RPMI7951 (cell line): ENCODE results near the gene TBC1D8. TPM values are rescaled to one million over a fixed set of nuclear protein-coding genes. Genes with fewer than 3 reads are reported as not detected.

Experiments
- DNase-seq: peaks from one replicate; pipeline ENCODE4 v3.0.0-alpha.2; 2012; ENCODE audit warnings: low read depth
- total RNA-seq: library from RNA; depleted of rRNA; stranded (reverse); fragments of >200 nt; shearing (Covaris generic); gene quantifications from 2 replicates; pipeline ENCODE4 v1.2.3, GENCODE V29; 2014

The TBC1D8 gene
- total RNA-seq, 1 experiment from 2014 or later = 14.5 TPM

DNA sequence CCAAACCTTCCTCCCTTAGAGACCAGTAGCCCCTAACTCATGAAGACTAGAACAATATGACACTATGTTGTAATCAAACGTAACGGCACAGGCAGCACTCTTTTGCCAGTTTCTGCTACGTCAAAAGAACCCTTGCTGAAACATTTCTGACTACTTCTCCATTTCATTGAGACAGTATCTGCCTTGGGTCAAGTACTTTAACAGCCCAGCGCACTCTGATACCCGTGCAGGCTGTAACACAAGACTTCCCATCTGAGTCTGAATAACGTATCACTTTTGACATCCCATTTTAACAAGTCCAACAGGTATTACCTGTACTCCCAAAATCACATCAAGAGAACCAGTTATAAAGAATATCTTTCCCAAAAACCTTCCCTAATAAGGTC is 38.4 kb downstream of the TBC1D8 start:
- no peak for DNase-seq

DNA sequence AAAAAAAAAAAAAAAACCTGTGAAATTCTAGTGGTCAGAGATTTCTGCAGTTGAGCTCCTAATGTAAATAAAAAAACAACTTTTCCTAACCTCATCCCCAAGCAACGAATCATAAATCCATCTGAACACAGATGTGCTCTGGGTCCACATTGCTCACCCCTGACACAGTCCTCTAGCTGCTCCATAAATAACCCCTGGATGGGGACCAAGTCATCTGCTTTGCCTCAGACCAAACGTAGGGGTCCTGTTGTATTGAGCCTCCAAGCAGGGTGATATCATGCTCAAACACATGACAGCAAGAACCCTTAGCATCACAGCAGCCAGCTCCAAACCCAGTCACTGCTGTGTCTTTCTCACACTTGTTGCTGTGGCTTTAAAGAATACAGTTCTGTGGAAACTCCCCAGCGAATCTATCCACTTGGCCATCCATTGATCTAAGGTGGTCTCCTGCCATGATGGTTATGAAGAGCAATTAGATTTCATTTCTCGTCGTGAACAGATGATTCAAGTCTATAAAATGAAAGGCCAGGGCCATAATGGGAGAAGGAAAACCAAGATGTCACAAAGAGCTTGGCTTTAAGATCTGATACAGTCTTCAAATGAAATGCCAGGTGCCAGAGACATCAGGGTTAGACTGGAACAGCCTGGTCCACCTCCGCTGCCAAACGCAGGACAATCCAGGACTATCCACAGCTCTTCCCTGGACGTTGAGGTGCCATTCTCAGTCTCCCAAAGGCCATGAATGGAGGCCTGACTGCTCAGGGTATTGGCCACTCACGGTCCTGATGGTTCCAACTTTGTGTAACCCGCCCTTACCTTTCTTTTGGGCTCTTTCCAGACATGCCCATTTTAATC is 39.0 kb downstream of the TBC1D8 start:
- DNase-seq = peak; percentile 93

DNA sequence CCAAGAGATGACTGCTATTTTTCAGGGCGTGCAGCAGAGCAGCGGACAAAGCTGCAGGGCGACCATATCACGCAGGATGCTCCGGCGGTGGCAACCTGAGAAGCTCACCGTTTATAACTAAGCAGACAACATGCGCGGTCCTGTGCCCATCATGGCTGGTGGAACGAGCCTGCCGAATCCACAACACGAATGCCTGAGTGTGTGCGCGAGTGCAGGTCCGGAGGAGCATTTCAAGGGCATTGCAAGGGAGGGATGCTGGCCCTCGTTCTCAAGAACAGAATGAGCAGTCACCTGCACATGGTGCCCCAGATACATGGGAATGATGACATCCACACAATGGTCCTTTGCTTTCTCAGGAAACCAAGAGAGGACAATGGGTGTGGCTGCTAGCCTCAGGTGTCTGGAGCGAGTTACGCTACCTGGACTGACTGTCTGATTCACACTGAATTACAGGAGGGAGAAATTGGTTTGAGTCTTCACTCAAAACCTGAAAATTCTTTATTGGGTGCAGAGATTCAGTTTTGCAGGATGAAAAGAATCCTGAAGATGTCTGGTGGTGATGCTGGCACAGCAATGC is 39.8 kb downstream of the TBC1D8 start:
- no peak for DNase-seq

DNA sequence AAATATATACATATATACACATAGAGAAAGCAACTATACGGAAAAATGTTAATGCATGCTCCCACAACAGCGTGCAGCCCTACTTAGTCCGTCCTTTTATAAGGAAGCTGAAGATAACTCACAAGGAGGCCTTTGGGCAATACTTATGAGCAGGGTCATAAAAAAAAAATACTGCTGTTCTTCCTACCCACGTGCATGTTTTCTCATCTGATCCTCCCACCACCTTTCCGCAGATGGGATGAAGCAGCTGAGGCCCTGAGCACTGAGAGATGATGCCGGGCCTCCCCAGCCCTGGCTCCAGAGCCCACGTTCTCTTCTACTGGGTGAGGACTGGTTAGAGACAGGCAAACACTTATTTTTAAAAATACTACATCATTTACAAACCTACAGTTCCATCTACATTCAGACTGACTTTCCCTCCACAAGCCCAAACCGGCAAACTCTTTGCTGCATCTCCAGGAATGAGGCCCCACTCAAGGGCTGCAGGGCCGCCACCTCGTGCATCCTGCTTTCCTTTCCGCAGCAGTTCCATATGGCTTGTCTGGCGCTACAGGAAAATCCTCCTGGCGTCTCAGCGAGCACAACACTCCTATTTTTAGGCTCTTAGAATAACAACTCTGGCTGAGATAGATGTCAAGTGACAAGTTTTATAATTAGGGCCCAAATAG is 41.6 kb downstream of the TBC1D8 start:
- no peak for DNase-seq

DNA sequence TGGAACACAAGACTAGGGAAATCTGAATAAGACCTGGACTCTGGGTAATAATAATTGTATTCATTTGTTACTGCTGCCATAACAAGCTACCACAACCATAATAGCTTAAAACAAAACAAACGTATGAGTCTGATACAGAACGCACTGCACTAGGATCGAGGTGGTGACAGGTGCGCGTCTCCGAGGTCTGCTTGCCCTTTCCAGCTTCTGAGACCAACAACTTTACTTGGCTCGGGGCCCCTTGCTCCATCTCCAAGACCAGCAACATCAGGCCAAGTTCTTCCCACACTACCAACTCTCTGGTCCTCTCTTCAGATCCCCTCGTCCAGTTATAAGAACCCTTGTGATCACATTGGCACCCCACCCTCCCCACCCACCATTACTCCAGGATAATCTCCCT is 42.8 kb downstream of the TBC1D8 start:
- DNase-seq = no peak

DNA sequence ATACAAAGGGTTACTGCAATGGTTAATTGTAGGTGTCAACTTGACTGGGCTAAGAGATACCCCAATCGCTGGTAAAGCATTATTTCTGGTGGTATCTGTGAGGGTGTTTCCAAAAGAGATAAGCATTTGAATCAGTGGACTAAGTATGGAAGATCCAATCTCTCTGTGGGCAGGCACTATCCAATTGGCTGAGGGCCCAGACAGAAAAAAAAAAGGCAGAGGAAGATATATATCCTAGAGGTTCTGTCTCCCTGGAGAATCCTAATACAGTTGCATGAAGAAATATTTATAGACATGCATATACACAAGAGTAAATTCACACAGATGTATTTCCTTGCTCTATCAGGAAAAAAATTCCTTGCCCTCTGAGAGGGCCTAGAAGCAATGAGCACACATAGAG is 43.9 kb downstream of the TBC1D8 start:
- DNase-seq = no peak

DNA sequence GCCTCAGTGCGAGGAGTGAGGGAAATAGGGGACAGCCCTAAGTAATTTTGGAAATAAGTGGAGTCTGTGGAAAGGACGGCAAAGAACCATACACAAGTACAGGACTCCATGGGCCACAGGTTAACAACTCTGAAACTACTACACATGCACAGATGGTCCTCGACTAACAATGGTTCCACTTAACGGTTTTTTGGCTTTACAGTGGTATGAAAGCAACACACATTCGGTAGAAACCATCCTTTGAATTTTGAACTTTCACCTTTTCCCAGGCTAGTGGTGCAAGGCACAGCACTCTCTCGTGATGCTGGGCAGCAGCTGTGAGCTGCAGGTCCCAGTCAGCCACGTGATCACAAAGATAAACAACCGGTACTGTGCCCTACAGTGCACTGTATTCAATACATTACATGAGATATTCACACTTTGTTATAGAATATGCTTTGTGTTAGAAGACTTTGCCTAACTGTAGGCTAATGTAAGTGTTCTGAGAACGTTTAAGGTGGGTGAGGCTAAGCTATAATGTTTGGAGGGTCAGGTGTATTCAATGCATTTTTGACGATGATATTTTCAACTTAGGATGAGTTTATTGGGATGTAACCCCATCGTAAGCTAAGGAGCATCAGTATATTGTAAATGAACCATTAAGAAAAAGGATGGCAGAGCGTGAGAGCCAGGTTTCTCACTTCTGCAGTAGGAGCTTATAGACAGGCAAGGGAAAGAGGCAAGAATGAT is 44.6 kb downstream of the TBC1D8 start:
- DNase-seq = no peak

DNA sequence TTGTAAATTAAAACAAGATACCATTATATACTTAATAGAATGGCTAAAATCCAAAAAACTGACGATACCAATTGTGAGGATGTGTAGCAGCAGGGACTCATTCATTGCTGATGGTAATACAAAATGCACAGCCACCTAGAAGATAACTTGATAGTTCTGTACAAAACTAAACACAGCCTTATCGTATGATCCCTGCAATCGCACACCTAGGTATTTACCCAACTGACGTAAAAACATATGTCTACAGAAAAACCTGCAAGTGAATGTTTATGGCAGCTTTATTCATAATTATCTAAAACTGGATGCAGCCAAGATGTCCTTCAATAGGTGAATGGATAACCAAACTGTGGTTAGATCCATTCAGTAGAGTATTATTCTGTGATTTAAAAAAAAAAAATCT is 45.5 kb downstream of the TBC1D8 start:
- DNase-seq = no peak

DNA sequence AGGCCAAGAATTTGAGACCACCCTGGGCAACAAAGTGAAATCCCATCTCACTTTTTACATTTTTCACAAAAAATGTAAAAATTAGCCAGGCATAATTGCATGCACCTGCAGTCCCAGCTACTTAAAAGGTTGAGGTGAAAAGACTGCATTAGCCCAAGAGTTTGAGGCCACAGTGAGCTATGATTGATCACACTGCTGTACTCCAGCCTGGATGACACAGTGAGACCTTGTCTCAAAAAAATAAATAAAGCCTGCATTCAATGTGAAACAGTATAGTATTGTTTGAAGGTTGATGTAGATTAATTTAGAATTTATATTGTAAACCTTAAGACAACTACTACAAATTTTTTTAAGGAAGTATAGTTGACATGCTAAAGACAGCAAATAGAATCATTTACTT is 53.5 kb downstream of the TBC1D8 start:
- DNase-seq = no peak

DNA sequence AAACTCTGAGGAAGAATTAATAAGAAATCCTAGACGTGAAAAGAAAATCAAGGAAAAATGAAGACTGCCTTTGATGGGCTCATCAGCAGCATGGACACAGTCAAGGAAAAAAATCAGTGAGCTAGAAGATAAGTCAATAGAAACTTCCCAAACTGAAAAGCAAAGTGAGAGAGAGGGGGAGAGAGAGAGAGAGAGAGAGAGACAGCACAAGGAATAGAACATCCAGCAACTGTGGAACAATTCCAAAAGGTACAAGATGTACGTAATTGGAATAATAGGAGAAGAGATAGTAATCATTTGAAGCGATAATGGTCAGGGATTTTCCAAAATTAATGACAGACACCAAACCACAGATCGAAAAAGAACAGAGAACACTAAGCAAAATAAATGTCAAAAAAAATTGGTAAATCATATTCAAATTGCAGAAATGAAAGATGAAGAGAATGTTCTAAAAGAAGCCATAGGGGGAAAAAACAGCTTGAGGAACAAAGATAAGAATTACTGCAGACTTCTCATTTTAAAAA is 54.5 kb downstream of the TBC1D8 start:
- DNase-seq = no peak

DNA sequence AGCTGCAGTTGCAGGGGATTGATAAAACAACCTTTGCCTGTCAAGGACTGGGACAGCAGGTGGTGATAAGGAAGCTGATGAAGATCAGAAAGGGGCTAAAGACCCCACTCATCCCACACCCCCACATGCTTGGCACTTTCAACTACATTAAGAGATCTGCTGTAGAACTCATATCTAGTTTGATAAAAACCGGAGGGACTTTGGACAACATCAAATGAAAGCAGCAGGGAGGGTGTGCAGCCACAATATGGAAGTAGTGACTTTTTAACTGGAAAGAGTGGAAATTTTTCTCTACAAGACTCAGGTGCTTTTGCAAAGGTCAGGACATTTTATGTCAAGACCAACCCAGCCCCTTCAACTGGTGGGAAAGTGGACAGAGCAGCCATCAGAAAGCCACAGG is 56.8 kb downstream of the TBC1D8 start:
- no peak for DNase-seq

DNA sequence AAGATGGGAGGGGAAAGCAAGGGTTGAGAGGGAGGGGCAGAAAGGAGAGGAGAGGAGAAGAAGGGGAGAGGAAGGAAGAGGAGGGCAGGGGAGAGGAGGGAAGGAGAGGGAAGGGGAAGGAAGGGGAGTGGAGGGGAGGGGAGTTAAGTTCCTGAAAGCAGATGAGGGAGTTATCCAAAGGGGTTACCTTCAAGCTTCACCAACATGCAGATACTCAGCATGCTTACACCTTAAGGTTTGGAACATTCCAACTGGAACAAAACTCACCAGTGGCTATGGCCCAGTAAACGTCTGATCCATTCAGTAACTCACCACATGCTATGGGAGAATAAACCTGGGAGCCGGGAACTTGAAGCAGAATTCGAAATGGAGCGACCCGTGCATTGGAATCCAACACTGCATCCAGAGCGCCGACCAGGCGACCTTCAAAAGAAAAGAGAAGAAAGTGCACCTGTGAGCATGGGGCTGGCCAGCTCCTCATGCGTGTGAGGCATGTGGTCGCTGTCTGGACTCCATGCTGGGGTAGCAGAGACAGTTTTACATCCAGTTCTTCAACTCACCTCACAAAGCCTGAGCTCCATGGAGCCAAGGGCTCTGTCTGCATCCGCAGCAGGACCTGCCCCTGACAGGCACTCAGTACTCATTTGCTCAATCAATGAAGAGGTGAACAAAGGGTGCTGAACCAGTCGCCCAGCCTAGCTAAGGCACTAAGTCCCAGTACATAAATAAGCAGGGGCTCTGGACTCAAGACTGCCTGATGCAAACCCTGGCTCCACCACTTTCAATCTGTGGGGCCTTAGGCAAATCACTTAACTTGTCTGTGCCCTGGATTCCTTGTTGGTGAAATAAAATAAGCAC is 61.0 kb downstream of the TBC1D8 start:
- DNase-seq = no peak

DNA sequence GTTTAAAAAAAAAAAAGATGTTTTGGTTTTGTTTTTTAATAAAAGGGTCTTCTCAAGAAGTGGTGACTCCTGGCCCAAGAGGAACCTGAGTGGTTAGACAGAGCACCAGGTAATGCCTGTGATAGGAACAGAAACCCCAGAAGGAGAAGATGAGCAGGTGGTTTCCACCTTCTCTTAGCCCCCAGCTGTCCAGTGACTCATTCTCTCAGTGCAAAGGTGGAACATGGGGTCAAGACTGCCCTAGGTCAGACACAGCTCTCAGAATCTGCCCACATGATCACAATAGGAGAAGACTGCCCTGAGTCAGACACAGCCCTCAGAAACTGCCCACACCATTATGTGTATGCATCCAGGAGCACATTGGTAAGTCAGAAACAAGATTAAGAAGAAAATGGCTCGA is 61.8 kb downstream of the TBC1D8 start:
- DNase-seq = no peak

DNA sequence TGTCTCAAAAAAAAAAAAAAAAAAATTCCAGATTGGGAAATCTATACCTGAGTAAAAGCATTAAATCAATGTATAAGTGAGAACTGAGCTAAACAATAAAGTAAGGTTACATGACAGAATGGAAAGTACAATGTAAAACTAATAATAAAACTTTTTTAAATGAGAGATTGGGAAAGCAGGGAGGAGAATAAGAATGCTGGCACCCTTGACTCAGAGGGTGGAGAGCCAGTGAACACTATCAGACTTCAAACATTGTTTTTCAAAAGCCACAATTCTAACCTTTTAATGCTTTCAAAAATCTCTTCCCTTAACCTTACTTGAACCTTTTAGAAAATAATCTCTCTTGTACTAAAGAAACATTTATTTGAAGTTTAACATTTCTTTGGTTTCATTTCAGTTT is 63.5 kb downstream of the TBC1D8 start:
- no peak for DNase-seq

DNA sequence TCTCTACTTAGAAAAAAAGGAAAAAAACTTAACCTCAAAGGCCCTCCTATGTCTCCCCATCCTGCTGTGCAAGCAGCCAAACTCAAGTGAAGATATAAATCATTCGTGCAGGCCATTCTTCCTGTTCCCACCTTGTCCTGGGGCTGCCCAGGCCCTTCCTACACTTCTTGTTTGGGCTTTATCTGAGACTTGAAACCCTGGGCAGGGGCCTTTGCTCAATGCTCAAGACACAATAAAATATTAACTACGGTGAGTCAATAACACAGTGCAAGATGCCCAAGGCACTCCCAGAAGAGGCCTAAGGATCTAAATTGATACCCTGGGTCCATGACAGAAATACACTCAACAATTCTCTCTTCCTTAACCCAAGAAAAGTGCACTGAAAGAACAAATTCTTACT is 67.6 kb downstream of the TBC1D8 start:
- DNase-seq = no peak

DNA sequence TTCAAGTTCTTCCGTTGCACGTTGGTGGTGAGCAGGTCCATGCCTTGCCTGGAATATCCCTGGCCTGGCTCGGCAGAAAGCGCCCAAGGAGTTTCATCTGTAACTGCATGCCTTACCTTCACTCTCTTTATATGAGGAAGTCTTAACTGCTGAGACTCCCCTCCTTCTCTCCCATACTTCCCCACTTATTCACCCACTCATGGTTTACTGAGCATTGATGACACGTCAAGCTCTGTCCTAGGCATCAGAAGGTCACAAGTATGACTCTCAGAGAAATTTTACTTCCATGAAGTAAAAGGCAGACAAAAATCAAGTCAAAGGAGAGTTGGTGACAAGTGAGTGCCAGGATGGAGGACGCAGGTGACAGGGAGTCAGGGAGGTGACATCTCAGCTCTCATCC is 68.2 kb downstream of the TBC1D8 start:
- no peak for DNase-seq

DNA sequence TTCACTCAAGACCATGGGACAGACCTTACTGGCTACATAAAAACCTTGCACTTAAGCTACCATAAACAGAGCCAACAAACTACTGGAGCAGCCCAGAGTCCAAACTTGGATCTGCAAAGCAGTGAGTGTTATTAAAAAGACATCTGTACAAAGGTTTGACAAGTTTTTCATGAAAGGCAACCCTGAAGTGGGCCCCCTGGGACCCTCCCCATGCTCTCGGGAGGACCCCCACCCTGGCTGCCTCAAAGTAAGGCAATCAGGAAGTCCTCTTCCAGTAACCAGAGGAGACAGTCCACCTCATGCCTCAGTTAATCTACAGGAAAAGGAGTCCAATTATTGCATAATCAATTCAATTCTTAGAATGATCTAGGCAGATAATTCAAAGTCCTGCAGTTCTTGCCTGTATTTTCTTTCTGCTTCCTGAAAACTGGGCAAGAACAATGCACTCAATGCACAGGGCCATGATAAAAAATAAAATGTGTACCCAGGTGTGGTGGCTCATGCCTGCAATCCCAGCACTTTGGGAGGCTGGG is 69.7 kb downstream of the TBC1D8 start:
- no peak for DNase-seq

DNA sequence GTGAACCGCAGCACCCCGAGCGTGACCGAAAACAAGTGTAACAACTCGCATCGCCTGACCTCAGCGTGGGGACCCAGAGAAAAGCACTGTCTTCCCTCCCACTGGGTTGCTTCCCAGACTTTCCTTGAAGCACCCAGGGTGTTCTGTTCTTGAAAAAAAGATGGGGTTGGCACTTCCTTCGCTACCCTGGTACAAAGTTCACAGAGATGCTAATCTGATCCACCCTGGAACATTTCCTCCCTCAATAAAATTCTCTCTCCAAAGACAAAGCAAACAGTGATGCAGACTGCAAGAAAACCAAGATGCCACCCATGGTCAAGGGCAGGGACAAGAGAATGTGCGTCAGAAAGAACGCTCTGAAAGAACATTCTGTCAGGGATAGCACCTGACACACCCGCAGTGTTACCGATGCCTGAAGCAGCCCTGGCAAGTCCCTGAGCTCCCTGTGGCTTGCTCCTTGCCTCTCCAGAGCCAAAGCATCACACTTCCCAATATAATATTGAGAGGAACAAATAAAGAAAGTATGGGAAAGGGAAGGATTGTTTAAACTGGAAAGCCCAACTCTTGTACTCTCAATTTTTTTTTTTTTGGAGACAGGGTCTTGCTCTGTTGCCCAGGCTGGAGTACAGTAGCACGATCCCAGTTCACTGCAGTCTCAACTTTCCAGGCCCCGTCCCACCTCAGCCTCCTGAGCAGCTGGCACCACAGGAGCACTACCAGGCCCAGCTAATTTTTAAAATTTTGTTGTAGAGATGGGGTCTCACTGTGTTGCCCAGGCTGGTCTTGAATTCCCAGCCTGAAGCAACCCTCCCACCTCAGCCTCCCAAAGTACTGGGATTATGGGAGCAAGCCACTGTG is 70.7 kb downstream of the TBC1D8 start:
- no peak for DNase-seq

DNA sequence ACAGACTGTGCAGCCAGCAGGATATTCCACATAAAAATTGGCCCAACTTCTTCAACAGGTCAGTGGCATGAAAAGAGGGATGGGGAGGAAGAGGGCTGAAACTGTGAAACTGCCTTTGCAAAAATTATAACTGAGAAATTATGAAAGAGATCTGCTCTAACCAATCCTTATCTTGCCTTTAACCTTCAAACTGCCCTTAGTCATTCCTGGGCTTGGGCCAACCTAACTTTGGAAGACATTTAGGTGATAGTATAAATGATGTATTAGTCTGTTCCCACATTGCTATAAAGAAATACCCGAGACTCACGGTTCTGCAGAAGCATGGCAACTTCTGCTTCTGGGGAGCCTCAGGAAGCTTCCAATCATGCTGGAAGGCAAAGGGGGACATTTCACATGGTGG is 74.6 kb downstream of the TBC1D8 start:
- peak; percentile 11 for DNase-seq
